ENCODE data around the gene DESI2.

Gene DESI2

GRCh38 chr1:244652623-244653438 is at the start of gene DESI2:
Gene DESI2, plus strand, starts transcription at chr1:244653126. Its CDS starts 188 bp downstream, at chr1:244653314.
- peak; percentile 100 for DNase-seq

DNA sequence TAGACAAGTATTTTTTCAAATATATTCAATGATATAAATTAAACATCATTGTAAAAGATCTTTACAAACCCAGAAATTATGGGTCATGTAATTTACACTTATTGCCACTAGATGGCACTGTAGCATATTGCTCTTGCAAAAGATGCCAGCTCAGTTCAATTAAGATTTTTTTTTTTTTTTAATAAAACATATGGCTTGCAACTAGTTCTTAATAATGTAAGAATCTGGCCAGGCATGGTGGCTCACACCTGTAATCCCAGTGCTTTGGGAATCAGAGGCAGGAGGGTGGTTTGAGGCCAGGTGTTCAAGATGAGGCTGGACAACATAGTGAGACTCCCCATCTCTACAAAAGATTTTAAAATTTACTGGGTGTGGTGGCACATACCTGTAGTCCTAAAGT is 49.4 kb upstream of the DESI2 start:
- no peak for DNase-seq

DNA sequence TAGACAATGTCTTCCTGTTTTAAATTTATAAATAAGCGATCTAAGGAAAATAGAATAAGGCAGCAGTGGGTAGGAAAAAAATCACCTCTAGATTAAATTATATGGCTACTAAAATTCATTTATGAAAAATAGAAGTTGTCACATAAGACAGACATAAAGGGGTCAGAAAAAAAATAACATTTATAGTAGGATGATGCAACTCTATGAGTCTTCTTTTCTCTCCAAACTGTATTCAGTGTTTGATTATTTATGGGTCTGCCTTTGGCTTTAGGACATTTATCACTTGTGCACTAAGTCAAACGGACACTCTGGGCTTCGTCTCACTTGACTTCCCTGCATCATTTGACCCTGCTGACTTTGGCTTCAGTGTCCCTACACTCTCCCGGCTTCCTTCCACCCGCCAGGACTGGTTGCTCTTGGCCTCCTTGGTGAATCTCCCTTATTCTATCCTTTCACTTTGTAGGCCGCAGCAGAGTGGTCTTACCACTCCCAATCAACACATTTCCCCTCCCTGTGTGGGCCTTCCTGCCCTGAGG is 47.0 kb upstream of the DESI2 start:
- DNase-seq = no peak

GRCh38 chr1:244614113-244614836 is 38.7 kb upstream of the DESI2 start:
- DNase-seq = no peak

GRCh38 chr1:244614879-244615278 is 38.0 kb upstream of the DESI2 start:
- DNase-seq = no peak

- DNase-seq = no peak
Measured at GRCh38 chr1:244615301-244615700, 37.6 kb upstream of the DESI2 start.

- no peak for DNase-seq
Measured at GRCh38 chr1:244626709-244627108, 26.2 kb upstream of the DESI2 start.

DNA sequence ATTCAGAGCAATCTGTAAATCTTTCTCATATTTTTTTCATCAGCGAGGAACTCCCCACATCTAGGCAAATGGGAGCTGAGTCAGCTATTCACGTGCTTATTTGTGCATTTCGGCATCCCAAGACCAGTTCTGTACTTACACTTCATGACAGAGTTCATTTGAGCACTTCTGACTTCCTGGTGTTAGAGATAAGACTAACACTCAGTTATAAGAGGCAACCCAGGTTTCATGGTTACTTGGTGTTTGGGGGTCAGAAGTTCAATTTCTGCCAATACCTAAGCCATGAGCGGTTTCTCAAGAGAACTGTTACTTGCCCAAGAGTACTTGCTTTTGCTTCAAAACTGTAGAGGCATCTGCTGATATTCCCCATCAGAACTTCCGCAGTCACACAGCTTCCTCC is 24.1 kb upstream of the DESI2 start:
- DNase-seq = no peak

DNA sequence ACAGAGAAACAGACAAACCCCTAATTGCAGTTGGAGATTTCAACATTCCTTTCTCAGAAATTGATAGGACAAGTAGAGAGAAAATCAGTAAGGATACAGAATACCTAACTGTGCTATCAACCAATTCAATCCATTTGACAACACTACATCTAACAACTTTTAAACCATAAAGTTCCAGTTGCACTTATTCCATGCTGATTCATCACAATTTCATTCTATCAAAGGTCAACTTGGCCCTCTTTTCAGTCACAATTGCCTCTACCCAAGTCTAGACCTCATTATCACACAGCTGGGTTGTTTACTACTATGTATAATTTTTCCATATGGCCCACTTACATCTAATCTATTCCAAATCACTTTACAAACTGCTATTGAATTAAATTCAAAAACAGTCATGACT is 19.8 kb upstream of the DESI2 start:
- no peak for DNase-seq

DNA sequence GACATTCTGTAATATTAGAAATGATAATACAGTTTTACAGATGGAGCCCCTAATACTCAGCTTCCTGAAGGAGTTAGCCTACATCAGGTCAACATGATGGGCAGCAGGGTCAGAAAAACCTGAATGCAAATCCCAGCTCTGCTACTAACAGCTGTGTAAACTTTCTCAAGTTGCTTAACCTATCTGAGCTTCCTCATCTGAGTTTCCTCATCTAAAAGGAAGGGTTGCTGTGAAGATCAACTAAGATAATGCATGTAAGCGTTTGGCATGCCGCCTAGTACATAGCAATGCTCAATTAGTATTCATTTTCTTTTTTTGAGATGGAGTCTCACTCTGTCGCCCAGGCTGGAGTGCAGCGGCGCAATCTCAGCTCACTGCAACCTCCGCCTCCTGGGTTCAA is 18.4 kb upstream of the DESI2 start:
- no peak for DNase-seq

DNA sequence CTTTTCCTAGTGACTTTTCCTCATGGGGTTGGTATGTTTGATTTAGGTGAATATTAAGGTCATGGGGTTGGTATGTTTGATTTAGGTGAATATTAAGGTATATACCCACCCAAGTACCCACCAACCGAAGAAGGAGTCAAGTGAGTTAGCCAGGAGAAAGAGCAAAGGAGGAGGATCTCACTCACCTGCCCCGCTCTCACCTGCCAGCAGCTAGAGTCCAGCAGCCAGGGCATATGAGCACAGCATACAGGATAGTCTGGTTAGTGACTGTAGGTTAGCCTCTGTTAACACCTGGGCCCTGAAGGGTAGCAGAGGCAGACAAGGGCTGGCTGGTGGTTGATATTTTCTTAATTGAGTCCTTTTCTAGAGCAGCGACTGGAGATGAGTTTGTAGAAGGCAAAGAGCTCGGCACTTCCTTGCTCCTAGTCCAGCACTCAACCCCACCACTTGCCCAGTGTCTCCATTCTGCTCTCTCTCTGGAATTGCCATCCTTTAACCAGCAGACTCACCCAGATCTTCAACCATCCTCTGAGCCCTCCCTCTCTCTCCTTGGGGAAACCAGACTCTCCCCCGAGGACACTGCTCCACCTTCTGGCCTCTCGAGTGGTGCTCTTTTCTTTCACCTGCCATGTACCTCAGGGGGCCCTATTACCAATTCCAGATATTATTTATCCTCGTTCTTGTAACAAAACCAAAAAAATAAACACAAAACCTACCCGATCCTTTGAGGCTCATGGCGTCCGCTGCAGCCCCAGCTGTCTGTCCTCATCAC is 16.3 kb upstream of the DESI2 start:
- DNase-seq = no peak

- DNase-seq = no peak
Measured at GRCh38 chr1:244639561-244639960, 13.4 kb upstream of the DESI2 start.

GRCh38 chr1:244640917-244641316 is 12.0 kb upstream of the DESI2 start:
- DNase-seq = no peak

DNA sequence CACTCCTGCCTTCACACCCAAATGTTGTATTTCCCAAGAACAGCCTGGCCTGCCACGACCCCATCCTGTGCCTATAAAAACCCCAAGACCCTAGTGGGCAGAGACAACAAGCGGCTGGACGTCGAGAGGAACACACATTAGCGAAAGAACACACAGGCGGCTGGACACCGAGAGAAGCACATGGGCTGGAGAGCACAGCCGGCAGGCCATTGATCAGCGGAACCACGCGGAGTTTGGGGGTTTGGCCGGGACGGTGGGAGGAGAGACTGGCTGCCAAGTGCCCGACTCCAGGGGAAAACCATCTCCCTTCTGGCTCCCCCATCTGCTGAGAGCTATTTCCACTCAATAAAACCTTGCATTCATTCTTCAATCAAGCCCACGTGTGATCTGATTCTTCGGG is 10.4 kb upstream of the DESI2 start:
- no peak for DNase-seq

DNA sequence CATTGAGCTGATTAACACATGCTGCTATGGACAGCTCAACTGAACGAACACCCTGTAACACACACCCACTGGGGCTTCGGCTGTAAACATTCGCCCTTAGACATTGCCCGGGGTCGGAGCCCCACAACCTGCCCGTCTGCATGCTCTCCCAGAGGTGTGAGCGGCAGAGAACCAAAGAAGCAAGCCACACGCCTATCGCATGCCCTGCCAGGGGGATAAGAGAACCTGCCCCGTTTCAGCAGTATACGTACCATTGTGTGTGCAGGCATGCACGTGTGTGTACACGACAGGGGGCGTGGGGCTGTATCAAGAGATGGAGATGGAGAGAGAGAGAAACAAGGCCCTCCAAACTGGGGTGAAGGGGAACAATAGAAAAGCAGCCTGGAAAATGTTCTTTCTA is 9.9 kb upstream of the DESI2 start:
- DNase-seq = no peak

GRCh38 chr1:244645414-244645813 is 7.5 kb upstream of the DESI2 start:
- DNase-seq = no peak

DNA sequence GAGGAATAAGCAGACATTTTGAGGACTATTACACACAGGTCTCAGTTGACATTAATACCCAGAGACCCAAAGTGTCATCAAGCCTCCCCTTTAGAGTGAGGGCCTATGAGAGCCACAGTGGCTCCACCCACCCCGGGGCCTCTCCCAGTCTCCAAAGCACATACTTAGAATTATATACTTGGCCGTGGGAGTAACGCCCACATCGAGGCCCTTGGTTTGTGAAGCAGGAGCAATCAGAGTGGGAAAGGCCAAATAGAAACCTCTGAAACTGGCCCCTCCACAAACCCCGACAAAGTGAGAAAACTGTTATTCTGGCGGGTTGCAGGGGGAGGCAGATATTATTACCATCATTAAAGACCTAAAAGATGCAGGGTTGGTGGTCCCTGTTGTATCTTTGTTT is 7.0 kb upstream of the DESI2 start:
- DNase-seq = no peak

GRCh38 chr1:244647819-244648218 is 5.1 kb upstream of the DESI2 start:
- no peak for DNase-seq

- no peak for DNase-seq
Measured at GRCh38 chr1:244651956-244652622, 837 bp upstream of the DESI2 start.

DNA sequence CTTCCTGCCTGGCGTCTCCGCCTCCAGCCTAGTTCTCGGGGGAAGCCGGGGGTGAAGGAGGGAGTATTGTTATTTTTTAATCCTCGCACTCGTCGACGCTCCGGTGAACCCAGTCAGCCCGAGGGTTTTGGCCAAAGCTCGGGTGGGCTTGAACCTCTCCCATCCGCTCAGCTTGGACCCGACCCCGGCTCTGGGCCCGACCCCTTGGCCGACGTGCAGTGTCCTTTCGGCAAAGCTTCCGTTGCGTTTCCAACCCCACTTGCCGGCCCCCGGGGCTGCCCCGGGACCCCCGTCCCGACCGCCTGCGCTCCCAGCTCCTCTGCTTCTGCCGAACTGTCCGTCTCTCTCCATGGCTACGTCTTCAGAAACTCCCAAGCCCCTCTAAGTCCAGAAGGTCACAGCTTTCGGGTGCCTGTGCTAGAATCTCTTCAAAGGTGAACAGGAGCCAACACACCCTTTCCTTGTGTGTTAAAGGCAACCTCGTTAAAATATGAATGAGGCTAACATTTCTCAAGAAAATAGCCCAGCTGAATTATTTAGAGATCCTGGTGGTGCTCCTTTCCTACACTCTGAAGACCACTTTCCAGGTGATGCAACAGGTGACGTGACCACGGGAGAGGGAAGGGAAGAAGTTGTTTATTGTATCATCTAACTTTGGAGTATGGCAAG is 647 bp downstream of the DESI2 start:
- DNase-seq = no peak

DNA sequence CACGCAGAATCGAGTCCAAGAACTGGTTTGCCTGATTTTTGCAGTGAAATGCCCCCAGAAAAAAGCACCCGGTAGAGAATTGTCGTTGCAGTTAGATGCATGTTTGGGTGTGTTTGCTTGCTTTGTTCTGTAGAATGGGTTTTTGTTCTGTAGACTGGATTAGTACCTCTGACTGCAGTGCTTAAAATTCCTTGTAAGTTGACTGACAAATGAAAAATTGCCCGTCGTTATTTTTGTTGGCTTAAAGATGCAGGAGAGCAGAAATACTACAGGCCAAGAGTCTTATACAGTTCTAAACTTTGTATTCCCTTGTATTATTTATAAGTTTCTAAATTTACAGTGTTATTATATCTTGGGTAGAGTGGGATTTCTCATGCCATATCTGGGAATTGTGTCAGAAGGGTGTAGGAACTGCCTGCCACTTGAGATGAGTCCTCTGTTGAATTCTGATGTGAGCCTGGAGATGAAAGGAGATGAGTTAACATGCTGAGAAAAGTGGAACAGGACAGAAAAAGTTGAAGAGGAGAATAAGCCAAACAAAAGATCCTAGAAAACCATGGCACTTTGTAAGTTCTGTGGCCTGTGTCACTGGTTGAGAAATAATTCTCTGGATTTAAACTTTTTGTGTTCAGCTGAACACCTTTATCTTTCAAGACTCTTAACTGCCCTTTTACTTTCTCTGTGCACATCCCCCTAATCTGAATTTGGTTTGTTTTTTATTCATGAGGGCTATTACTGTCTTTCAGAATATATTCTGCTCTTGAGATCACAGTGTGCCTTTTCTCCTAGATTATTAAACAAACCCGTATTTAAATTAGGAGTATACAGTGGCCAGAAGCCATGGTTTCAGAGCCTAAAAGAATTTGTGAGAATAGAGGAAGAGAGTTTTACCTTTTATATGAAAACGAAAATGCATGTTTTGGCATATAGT is 1.4 kb downstream of the DESI2 start:
- no peak for DNase-seq

Measured in DMS153 (cell line).